Caco-2 (cell line): ENCODE data around the gene ACAT2. TPM values are rescaled to one million over a fixed set of nuclear protein-coding genes. Genes with fewer than 3 reads are reported as not detected.

Source experiments
- BruUV-seq: library from RNA; stranded (reverse); fragments of 400-500 nt; replicated peaks from 2 replicates; lab custom pipeline; 2021; lab: Mats Ljungman, UMichigan
- CTCF ChIA-PET: fragments of 300-600 bp; sonication (Branson Sonifier 250); formaldehyde crosslinking; loops from one replicate; lab custom pipeline; 2022; ENCODE audit warnings: antibody characterized with exemption; lab: Charles Lee
- POLR2A ChIA-PET: fragments of 300-600 bp; sonication (Branson Sonifier 250); formaldehyde crosslinking; loops from one replicate; lab custom pipeline; 2022; ENCODE audit warnings: antibody characterized with exemption; lab: Charles Lee
- DNase-seq, 2 experiments: peaks; one replicate each; pipeline versions ENCODE4 v3.0.0 to v3.0.0-alpha.2; 2020 to 2022
- H3K27me3 ChIP-seq: replicated peaks from 2 replicates; pipeline ENCODE4 v1.6.0; 2011; ENCODE audit warnings: low read length; ENCODE audit not compliant: control insufficient read depth, insufficient read depth
- H3K36me3 ChIP-seq: 2 replicates; pipeline ENCODE4 v1.5.1; 2011; ENCODE audit warnings: low read length; ENCODE audit not compliant: control insufficient read depth, insufficient read depth
- H3K4me1 ChIP-seq: fragments of 250-450 bp; sonication (Bioruptor Pico); 2 replicates; pipeline ENCODE4 v1.5.1; 2020; ENCODE audit warnings: mild to moderate bottlenecking
- H3K4me3 ChIP-seq: 2 replicates; pipeline ENCODE4 v1.5.1; 2011; ENCODE audit warnings: low read depth, mild to moderate bottlenecking, control low read depth, low read length
- H3K9me3 ChIP-seq: fragments of 250-450 bp; sonication (Bioruptor Pico); 2 replicates; pipeline ENCODE4 v1.5.1; 2020; ENCODE audit warnings: mild to moderate bottlenecking, moderate library complexity
- H3K27ac Mint-ChIP-seq: one replicate; pipeline ENCODE4 v1.8.0; 2022; ENCODE audit warnings: mixed read lengths; ENCODE audit not compliant: unreplicated experiment
- H3K27me3 Mint-ChIP-seq: one replicate; pipeline ENCODE4 v1.8.0; 2022; ENCODE audit warnings: mixed read lengths; ENCODE audit not compliant: insufficient read depth, unreplicated experiment
- H3K36me3 Mint-ChIP-seq: one replicate; pipeline ENCODE4 v1.8.0; 2022; ENCODE audit warnings: mild to moderate bottlenecking, mixed read lengths; ENCODE audit not compliant: insufficient read depth, unreplicated experiment
- H3K4me1 Mint-ChIP-seq: one replicate; pipeline ENCODE4 v1.8.0; 2022; ENCODE audit warnings: low read depth, mixed read lengths; ENCODE audit not compliant: unreplicated experiment
- H3K4me3 Mint-ChIP-seq: one replicate; pipeline ENCODE4 v1.8.0; 2022; ENCODE audit warnings: mild to moderate bottlenecking, moderate library complexity, mixed read lengths; ENCODE audit not compliant: unreplicated experiment
- H3K9me3 Mint-ChIP-seq: one replicate; pipeline ENCODE4 v1.8.0; 2022; ENCODE audit warnings: mixed read lengths; ENCODE audit not compliant: unreplicated experiment
- intact Hi-C: fragments of 100-400 bp; cut with micrococcal nuclease; formaldehyde crosslinking; loops from one replicate; pipeline ENCODE4 v1.10.0; 2022; ENCODE audit not compliant: unreplicated experiment
- total RNA-seq: library from RNA; stranded (reverse); gene quantifications from 2 replicates; pipeline ENCODE4 v1.2.3, GENCODE V29; 2022
- TF ChIP-seq, protein P1 (sequence below), 2 experiments: fragments of 200-600 bp in 1 of 2; IDR thresholded peaks; 1 replicate in 1 of 2; 2 replicates in 1 of 2; pipeline versions ENCODE4 v1.5.1 to v1.8.0; 2011 to 2022; ENCODE audit warnings: antibody characterized with exemption in 1 of 2, control low read depth in 1 of 2, inconsistent platforms in 1 of 2, low read depth in 1 of 2, low read length in 1 of 2, mild to moderate bottlenecking in 1 of 2, moderate library complexity in 1 of 2; ENCODE audit not compliant: insufficient read depth in 1 of 2, severe bottlenecking in 1 of 2, unreplicated experiment in 1 of 2

Gene ACAT2
- total RNA-seq, 1 experiment from 2014 or later: 131 TPM

DNA sequence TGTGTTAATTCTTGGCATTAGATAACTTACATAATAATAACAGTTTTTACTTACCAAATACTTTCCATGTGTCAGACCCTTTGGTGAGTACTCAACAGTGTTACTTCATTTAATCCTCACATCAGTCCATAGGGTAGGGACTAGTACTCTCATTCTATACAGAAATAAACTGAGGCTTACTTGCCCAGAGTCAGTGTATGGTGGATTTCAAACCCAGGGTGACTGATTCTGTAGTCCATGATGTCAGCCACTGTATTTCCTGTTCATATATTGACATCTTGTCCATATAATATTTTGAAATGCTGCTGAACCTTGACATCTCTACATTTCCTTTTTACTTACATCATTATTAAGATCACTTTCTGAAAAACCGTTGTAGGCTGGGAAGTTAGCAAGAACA, 35.7 kb downstream of the ACAT2 start:
- no peaks in the 10 kb centered on the region for H3K27me3 ChIP-seq
- H3K36me3 Mint-ChIP-seq: peaks cover 72% of the 10 kb centered on the region
- TF ChIP-seq, protein P1, sequence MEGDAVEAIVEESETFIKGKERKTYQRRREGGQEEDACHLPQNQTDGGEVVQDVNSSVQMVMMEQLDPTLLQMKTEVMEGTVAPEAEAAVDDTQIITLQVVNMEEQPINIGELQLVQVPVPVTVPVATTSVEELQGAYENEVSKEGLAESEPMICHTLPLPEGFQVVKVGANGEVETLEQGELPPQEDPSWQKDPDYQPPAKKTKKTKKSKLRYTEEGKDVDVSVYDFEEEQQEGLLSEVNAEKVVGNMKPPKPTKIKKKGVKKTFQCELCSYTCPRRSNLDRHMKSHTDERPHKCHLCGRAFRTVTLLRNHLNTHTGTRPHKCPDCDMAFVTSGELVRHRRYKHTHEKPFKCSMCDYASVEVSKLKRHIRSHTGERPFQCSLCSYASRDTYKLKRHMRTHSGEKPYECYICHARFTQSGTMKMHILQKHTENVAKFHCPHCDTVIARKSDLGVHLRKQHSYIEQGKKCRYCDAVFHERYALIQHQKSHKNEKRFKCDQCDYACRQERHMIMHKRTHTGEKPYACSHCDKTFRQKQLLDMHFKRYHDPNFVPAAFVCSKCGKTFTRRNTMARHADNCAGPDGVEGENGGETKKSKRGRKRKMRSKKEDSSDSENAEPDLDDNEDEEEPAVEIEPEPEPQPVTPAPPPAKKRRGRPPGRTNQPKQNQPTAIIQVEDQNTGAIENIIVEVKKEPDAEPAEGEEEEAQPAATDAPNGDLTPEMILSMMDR (IDR thresholded peaks at IDR 0.05; ENCODE audit: insufficient read depth in 1 of 2, low read depth in 1 of 2, low read length in 1 of 2, severe bottlenecking in 1 of 2, unreplicated experiment in 1 of 2): no peak
- TSS peak; percentile 14 for BruUV-seq
- no peak for DNase-seq
- ChIA-PET CTCF (no interaction called here), POLR2A (no interaction called here)
- no peaks in the 10 kb centered on the region for H3K27me3 Mint-ChIP-seq
- no peaks in the 10 kb centered on the region for H3K4me1 ChIP-seq
- no peak overlapping the region for H3K27ac Mint-ChIP-seq
- intact Hi-C loops: no loop called here
- peaks cover 4% of the 10 kb centered on the region for H3K36me3 ChIP-seq
- no peaks in the 10 kb centered on the region for H3K9me3 Mint-ChIP-seq
- no peak overlapping the region for H3K4me3 Mint-ChIP-seq
- H3K4me3 ChIP-seq: no peak overlapping the region
- H3K9me3 ChIP-seq: no peaks in the 10 kb centered on the region
- H3K4me1 Mint-ChIP-seq: no peaks in the 10 kb centered on the region

DNA sequence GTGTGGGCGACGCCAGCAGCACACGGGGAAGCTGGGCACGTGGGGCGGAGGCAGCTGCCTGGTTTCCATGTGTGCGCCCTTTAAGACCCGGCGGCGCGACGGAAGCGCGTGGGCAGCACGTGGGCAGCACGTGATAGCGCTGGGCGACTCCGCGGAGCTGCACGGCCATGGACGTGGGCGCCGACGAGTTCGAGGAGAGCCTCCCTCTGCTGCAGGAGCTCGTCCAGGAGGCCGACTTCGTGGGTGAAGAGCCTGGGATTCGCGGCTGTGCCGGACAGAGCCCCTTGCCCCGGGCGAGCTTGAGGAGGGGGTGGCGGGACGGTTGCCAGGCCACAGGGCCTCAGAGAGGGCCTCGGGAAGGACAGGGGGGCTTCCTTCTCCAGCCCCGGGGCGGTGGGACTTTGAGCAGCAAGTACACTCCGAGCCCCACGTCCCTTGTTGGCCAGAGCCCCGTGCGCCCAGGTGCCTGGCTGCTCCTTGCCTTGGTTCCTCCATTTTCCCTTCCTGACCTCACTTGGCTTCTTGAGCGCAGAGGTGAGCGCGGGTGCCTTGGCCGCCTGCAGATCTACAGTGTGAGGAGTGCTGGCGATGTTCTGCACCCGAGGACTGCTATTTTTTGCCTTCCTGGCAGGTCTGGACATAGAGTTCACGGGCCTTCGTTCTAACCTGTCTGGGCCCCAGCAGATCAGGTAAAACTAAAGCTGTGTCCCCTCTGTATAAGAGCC, 38.5 kb downstream of the ACAT2 start, which contains the start of gene PNLDC1:
PNLDC1 (plus strand) TSS at position 136 of the 725 bp plus-strand sequence; CDS start at position 168, 32 bp downstream.
- Histone ChIP-seq H3K27me3 (no peaks in the 10 kb centered on the region), H3K9me3 (no peaks in the 10 kb centered on the region), H3K4me1 (peaks cover 10% of the 10 kb centered on the region), H3K4me3 (no peak within 1 kb of the TSS), H3K36me3 (peaks cover 2% of the 10 kb centered on the region; the same call in 1 of the 2 replicates)
- Mint-ChIP-seq H3K27ac (no peak within 1 kb of the TSS), H3K4me1 (peaks cover 6% of the 10 kb centered on the region), H3K36me3 (peaks cover 48% of the 10 kb centered on the region), H3K9me3 (no peaks in the 10 kb centered on the region), H3K27me3 (no peaks in the 10 kb centered on the region), H3K4me3 (no peak within 1 kb of the TSS)
- ChIA-PET POLR2A (no interaction called here), CTCF (no interaction called here)
- DNase-seq: no peak
- intact Hi-C loops: no loop called here
- TF ChIP-seq, protein P1 (IDR thresholded peaks at IDR 0.05; ENCODE audit: insufficient read depth in 1 of 2, low read depth in 1 of 2, low read length in 1 of 2, severe bottlenecking in 1 of 2, unreplicated experiment in 1 of 2): no peak
- no TSS peak for BruUV-seq

DNA sequence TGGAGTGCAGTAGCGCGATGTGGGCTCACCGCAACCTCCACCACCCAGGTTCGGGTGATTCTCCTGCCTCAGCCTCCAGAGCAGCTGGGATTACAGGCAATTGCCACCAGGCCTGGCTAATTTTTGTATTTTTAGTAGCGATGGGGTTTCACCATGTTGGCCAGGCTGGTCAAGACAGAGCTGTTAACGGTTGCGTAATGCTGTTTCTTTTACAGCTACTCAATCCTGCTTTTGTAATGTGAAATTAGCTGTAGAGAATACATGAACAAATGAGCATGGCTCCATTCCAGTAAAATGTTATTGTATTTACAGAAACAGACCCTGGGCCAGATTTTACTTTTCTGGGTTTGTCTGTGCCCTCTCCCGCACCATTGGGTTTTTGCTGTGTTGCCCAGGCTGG, 40.1 kb downstream of the ACAT2 start:
- TF ChIP-seq, protein P1 (IDR thresholded peaks at IDR 0.05; ENCODE audit: insufficient read depth in 1 of 2, low read depth in 1 of 2, low read length in 1 of 2, severe bottlenecking in 1 of 2, unreplicated experiment in 1 of 2): no peak
- Histone ChIP-seq H3K9me3 (no peaks in the 10 kb centered on the region), H3K4me1 (peaks cover 26% of the 10 kb centered on the region), H3K4me3 (no peak overlapping the region), H3K36me3 (peaks cover 2% of the 10 kb centered on the region; the same call in 1 of the 2 replicates), H3K27me3 (no peaks in the 10 kb centered on the region)
- Mint-ChIP-seq H3K36me3 (peaks cover 33% of the 10 kb centered on the region), H3K4me3 (no peak overlapping the region), H3K4me1 (peaks cover 6% of the 10 kb centered on the region), H3K27ac (peak overlapping the region; percentile 42), H3K9me3 (no peaks in the 10 kb centered on the region), H3K27me3 (no peaks in the 10 kb centered on the region)
- ChIA-PET CTCF (no interaction called here), POLR2A (interaction anchor here (0.5 kb wide), 1 partner anchor 75 kb away, joined by 3 read pairs; the partner anchor contains the start of gene WTAP)
- no peak for DNase-seq
- no TSS peak for BruUV-seq
- intact Hi-C loops: no loop called here
